Measurements from ENCODE around the gene LIX1L.

The LIX1L gene

GRCh38 chr1:145893306-145894055 lies 64.3 kb downstream of the LIX1L start:
- DNase-seq (ENCODE audit: low read depth in 2 of 2): no peak

GRCh38 chr1:145892486-145893087 lies 65.2 kb downstream of the LIX1L start:
- no peak for DNase-seq (ENCODE audit: low read depth in 2 of 2)

- peak; percentile 7 to 12 for DNase-seq (ENCODE audit: low read depth in 2 of 2)
Observed at GRCh38 chr1:145891587-145892485, 66.0 kb downstream of the LIX1L start.

- DNase-seq (ENCODE audit: low read depth in 2 of 2): no peak
Observed at GRCh38 chr1:145891143-145891542, 66.7 kb downstream of the LIX1L start.

- DNase-seq (ENCODE audit: low read depth in 2 of 2): no peak
Observed at GRCh38 chr1:145889722-145890121, 68.1 kb downstream of the LIX1L start.

GRCh38 chr1:145887631-145888030 lies 70.2 kb downstream of the LIX1L start:
- DNase-seq (ENCODE audit: low read depth in 2 of 2): no peak

- no peak for DNase-seq (ENCODE audit: low read depth in 2 of 2)
Observed at GRCh38 chr1:145886816-145887215, 71.0 kb downstream of the LIX1L start.

GRCh38 chr1:145886390-145886789 lies 71.4 kb downstream of the LIX1L start:
- DNase-seq (ENCODE audit: low read depth in 2 of 2): no peak

- DNase-seq (ENCODE audit: low read depth in 2 of 2): peak; percentile 80 to 82
Observed at GRCh38 chr1:145885738-145886287, 72.0 kb downstream of the LIX1L start, which contains the start of gene ANKRD35. Gene ANKRD35, minus strand, starts transcription at chr1:145885866. Its CDS starts 108 bp downstream, at chr1:145885758.

- DNase-seq (ENCODE audit: low read depth in 2 of 2): no peak
Observed at GRCh38 chr1:145884675-145885074, 73.1 kb downstream of the LIX1L start.

Measured in stimulated activated CD8-positive, alpha-beta memory T cell treated with anti-CD3 and anti-CD28 coated beads, Interleukin-7, amount 100 ng/mL, for 4 hours (primary cell).